Measurements from ENCODE around the gene TCAP.

The TCAP gene

GRCh38 chr17:39667945-39668924, 3.1 kb downstream of the TCAP start, which contains the start of gene PNMT:
Gene PNMT (plus strand): TSS chr17:39668453. CDS start chr17:39668476, 23 bp downstream.
- TF ChIP-seq, protein P1, sequence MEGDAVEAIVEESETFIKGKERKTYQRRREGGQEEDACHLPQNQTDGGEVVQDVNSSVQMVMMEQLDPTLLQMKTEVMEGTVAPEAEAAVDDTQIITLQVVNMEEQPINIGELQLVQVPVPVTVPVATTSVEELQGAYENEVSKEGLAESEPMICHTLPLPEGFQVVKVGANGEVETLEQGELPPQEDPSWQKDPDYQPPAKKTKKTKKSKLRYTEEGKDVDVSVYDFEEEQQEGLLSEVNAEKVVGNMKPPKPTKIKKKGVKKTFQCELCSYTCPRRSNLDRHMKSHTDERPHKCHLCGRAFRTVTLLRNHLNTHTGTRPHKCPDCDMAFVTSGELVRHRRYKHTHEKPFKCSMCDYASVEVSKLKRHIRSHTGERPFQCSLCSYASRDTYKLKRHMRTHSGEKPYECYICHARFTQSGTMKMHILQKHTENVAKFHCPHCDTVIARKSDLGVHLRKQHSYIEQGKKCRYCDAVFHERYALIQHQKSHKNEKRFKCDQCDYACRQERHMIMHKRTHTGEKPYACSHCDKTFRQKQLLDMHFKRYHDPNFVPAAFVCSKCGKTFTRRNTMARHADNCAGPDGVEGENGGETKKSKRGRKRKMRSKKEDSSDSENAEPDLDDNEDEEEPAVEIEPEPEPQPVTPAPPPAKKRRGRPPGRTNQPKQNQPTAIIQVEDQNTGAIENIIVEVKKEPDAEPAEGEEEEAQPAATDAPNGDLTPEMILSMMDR (IDR thresholded peaks at IDR 0.05; ENCODE audit: low read depth, low read length, missing control alignments) = peak; percentile 71
- peak within 1 kb of the TSS; percentile 24; the same call in 1 of the 2 replicates for H3K4me3 ChIP-seq (replicated peaks; ENCODE audit: low read depth, low read length)
- no peak for DNase-seq (ENCODE audit: extremely low read depth, low read depth)

DNA sequence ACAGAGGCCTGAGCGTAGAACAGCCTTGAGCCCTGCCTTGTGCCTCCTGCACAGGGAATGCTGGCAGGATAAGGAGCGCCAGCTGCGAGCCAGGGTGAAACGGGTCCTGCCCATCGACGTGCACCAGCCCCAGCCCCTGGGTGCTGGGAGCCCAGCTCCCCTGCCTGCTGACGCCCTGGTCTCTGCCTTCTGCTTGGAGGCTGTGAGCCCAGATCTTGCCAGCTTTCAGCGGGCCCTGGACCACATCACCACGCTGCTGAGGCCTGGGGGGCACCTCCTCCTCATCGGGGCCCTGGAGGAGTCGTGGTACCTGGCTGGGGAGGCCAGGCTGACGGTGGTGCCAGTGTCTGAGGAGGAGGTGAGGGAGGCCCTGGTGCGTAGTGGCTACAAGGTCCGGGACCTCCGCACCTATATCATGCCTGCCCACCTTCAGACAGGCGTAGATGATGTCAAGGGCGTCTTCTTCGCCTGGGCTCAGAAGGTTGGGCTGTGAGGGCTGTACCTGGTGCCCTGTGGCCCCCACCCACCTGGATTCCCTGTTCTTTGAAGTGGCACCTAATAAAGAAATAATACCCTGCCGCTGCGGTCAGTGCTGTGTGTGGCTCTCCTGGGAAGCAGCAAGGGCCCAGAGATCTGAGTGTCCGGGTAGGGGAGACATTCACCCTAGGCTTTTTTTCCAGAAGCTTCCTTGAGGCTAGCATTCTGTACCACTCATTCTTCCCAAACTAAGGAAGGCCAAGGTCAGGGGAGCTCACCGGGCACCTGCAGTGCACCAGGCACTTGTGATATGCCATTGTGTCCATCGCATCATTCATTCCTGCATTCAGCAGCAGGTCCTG, 5.0 kb downstream of the TCAP start:
- H3K4me3 ChIP-seq (replicated peaks; ENCODE audit: low read depth, low read length) = no peak overlapping the region
- TF ChIP-seq, protein P1 (IDR thresholded peaks at IDR 0.05; ENCODE audit: low read depth, low read length, missing control alignments) = no peak
- DNase-seq (ENCODE audit: extremely low read depth, low read depth) = no peak

- no peak for DNase-seq (ENCODE audit: extremely low read depth, low read depth)
- H3K4me3 ChIP-seq (replicated peaks; ENCODE audit: low read depth, low read length) = no peak overlapping the region
- TF ChIP-seq, protein P1 (IDR thresholded peaks at IDR 0.05; ENCODE audit: low read depth, low read length, missing control alignments) = no peak
These were observed 5.6 kb downstream of the TCAP start for GRCh38 chr17:39670746-39671145.

DNA sequence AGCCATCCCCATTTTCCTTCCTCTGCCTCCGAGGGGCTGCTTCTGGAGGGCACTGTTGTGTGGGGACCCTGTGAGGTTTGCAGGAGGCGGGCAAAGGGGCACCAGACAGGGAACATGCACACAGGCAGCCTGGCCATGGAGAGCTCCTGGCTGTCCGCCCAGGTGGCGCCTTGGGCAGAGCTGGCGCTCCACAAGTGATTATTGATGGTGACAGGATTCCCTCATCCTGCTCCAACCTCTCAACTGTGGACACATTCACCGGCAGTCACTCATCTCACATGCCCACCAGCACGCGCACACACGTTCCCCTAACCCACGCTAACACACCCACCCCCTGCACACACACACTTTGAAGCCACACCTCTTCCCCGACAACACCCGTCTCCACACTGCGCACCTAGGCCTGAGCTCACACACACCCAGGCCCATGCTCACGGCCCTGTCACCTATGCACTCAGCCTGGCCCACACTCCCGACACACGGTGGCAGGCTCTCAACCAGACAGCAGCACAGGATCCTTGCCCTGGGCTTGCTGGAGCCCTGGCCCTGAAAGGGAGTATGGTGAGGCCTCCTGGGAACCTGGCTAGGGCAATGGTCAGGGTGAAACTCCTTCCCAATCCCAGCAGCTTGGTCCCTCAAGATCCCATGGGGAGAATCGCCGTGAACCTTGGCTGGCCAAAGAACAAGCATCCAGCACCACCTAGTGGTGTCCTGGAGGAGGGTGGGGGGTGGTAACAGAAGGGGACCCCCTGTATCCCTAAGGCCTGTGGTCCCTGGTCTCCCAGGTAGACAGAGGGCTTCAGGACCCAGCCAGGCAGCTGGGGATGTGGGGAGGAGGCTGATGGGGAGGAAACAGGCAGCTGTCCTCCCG, 6.7 kb downstream of the TCAP start:
- no peak for DNase-seq (ENCODE audit: extremely low read depth, low read depth)
- no peak overlapping the region for H3K4me3 ChIP-seq (replicated peaks; ENCODE audit: low read depth, low read length)
- TF ChIP-seq, protein P1 (IDR thresholded peaks at IDR 0.05; ENCODE audit: low read depth, low read length, missing control alignments) = peak; percentile 70

GRCh38 chr17:39672522-39673334, 7.6 kb downstream of the TCAP start:
- DNase-seq (ENCODE audit: extremely low read depth, low read depth) = no peak
- no peak overlapping the region for H3K4me3 ChIP-seq (replicated peaks; ENCODE audit: low read depth, low read length)
- TF ChIP-seq, protein P1 (IDR thresholded peaks at IDR 0.05; ENCODE audit: low read depth, low read length, missing control alignments) = no peak
